HG03103 (cell line): ENCODE data around the gene SLC16A2.

ENCODE experiments used
- ATAC-seq: cut with Tn5 transposase; IDR thresholded peaks from one replicate; pipeline ENCODE4 v1.9.1; 2021; ENCODE audit warnings: low read depth; ENCODE audit not compliant: unreplicated experiment

Gene SLC16A2

GRCh38 chrX:74421036-74421739, at the start of gene SLC16A2:
Gene SLC16A2, plus strand, starts transcription at chrX:74421493. Its CDS starts 145 bp downstream, at chrX:74421638.
- ATAC-seq, result no peak

GRCh38 chrX:74372272-74372671, 49.0 kb upstream of the SLC16A2 start:
- no peak for ATAC-seq

- no peak for ATAC-seq
These were observed 44.0 kb upstream of the SLC16A2 start for GRCh38 chrX:74377282-74377681.

- peak; percentile 89 for ATAC-seq
These were observed 38.7 kb upstream of the SLC16A2 start for GRCh38 chrX:74382613-74383012.

- no peak for ATAC-seq
These were observed 37.7 kb upstream of the SLC16A2 start for GRCh38 chrX:74383611-74384010.

GRCh38 chrX:74389016-74389722, 32.1 kb upstream of the SLC16A2 start:
- ATAC-seq, result no peak

GRCh38 chrX:74395556-74395955, 25.7 kb upstream of the SLC16A2 start:
- no peak for ATAC-seq

GRCh38 chrX:74405973-74406489, 15.3 kb upstream of the SLC16A2 start:
- no peak for ATAC-seq

- ATAC-seq, result no peak
These were observed 13.0 kb upstream of the SLC16A2 start for GRCh38 chrX:74408304-74408703.

GRCh38 chrX:74419864-74420195, 1.5 kb upstream of the SLC16A2 start:
- no peak for ATAC-seq

GRCh38 chrX:74420196-74421035, 877 bp upstream of the SLC16A2 start:
- no peak for ATAC-seq

GRCh38 chrX:74421740-74422352, 553 bp downstream of the SLC16A2 start:
- ATAC-seq, result no peak

- ATAC-seq, result no peak
These were observed 1.4 kb downstream of the SLC16A2 start for GRCh38 chrX:74422576-74423288.

GRCh38 chrX:74423289-74423998, 2.2 kb downstream of the SLC16A2 start:
- ATAC-seq, result no peak

- ATAC-seq, result no peak
These were observed 4.8 kb downstream of the SLC16A2 start for GRCh38 chrX:74426071-74426470.

GRCh38 chrX:74426615-74427014, 5.3 kb downstream of the SLC16A2 start:
- no peak for ATAC-seq

GRCh38 chrX:74431797-74432196, 10.5 kb downstream of the SLC16A2 start:
- no peak for ATAC-seq

- no peak for ATAC-seq
These were observed 13.0 kb downstream of the SLC16A2 start for GRCh38 chrX:74434336-74434735.

GRCh38 chrX:74437530-74437929, 16.2 kb downstream of the SLC16A2 start:
- ATAC-seq, result no peak
